SU-DHL-6 (cell line): ENCODE measurements around the gene CGA.

Experiments
- EZH2phosphoT487 ChIP-seq: fragments of 200-600 bp; sonication (generic), shearing (Covaris generic); conservative IDR thresholded peaks from 2 replicates; pipeline ENCODE4 v1.6.1; 2018; ENCODE audit warnings: mild to moderate bottlenecking, antibody characterized with exemption, low read length, moderate library complexity, mixed read lengths
- TF ChIP-seq, protein P1 (sequence below): fragments of 200-600 bp; sonication (generic); IDR thresholded peaks from one replicate; pipeline ENCODE4 v1.5.1; 2017; ENCODE audit warnings: antibody characterized with exemption, mild to moderate bottlenecking, low read length, moderate library complexity; ENCODE audit not compliant: insufficient read depth, poor library complexity, severe bottlenecking

DNA sequence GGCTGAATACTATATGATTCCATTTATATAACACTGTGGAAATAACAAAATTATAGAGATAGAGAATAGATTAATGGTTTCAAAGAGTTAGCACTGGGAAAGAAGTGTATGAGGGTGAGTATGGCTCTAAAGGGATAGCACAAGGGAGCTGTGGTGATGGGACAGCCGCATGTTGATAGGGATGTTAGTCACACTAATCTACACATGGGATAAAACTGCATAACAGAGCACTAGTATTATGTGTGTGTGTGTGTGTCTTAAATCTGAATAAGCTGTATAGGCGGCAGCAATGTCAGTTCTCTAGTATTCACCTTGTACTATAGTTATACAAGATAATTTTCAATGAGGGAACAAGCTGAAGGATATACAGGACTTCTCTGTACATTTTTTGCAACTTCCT, 5.8 kb downstream of the CGA start:
- TF ChIP-seq, protein P1, sequence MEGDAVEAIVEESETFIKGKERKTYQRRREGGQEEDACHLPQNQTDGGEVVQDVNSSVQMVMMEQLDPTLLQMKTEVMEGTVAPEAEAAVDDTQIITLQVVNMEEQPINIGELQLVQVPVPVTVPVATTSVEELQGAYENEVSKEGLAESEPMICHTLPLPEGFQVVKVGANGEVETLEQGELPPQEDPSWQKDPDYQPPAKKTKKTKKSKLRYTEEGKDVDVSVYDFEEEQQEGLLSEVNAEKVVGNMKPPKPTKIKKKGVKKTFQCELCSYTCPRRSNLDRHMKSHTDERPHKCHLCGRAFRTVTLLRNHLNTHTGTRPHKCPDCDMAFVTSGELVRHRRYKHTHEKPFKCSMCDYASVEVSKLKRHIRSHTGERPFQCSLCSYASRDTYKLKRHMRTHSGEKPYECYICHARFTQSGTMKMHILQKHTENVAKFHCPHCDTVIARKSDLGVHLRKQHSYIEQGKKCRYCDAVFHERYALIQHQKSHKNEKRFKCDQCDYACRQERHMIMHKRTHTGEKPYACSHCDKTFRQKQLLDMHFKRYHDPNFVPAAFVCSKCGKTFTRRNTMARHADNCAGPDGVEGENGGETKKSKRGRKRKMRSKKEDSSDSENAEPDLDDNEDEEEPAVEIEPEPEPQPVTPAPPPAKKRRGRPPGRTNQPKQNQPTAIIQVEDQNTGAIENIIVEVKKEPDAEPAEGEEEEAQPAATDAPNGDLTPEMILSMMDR = no peak
- TF ChIP-seq EZH2phosphoT487 = no peak
